Panc1 (cell line): ENCODE results near the gene EFCAB9.

ENCODE experiments used
- CTCF ChIP-seq: fragments of 450-650 bp; IDR thresholded peaks from 2 replicates; pipeline ENCODE4 v1.5.1; 2017; ENCODE audit warnings: mild to moderate bottlenecking
- POLR2AphosphoS5 ChIP-seq: IDR thresholded peaks from 2 replicates; pipeline ENCODE4 v1.6.1; 2012; ENCODE audit warnings: mild to moderate bottlenecking, low read depth, low read length, moderate library complexity
- REST ChIP-seq, 2 experiments: IDR thresholded peaks; 2 replicates each; pipeline ENCODE4 v1.6.1; 2011 to 2012; ENCODE audit warnings: low read depth in 2 of 2, control low read depth in 1 of 2, low read length in 1 of 2, mild to moderate bottlenecking in 1 of 2, moderate library complexity in 1 of 2; ENCODE audit not compliant: insufficient read depth in 1 of 2

- TF ChIP-seq CTCF (no peak), POLR2AphosphoS5 (no peak), REST (IDR thresholded peaks at IDR 0.05; ENCODE audit: insufficient read depth in 1 of 2, low read depth in 2 of 2, low read length in 1 of 2) (no peak)
Observed at GRCh38 chr5:172183881-172184280, 10.1 kb upstream of the EFCAB9 start.
